ENCODE measurements around the gene TERT. TPM values are rescaled to one million over a fixed set of nuclear protein-coding genes. Genes with fewer than 3 reads are reported as not detected.

The TERT gene
- total and polyA plus RNA-seq, 2 of the 13 experiments (the other 11 are each of a cell fraction or from before 2014, with no cell fraction given): 4.3 to 5.9 TPM

GRCh38 chr5:1204693-1205242, 90.1 kb downstream of the TERT start (continued):
- TF ChIP-seq AFF4 (CRISPR knock-in tag; IDR thresholded peaks at IDR 0.05) (no peak), ZNF101 (CRISPR knock-in tag; IDR thresholded peaks at IDR 0.05; ENCODE audit: borderline replicate concordance, low read depth) (no peak), CTCF (CRISPR knock-in tag; IDR thresholded peaks at IDR 0.05) (peak; percentile 80), AGO2 (optimal IDR thresholded peaks at IDR 0.05; ENCODE audit: low read depth, low read length) (no peak), ZNF343 (CRISPR knock-in tag; IDR thresholded peaks at IDR 0.05) (no peak), ZBTB33 (CRISPR knock-in tag; IDR thresholded peaks at IDR 0.05) (no peak), SYNCRIP (IDR thresholded peaks at IDR 0.05; ENCODE audit: insufficient read depth, low read depth, low read length) (no peak), ZBTB7A (CRISPR knock-in tag; IDR thresholded peaks at IDR 0.05) (no peak), NR2C2 (CRISPR knock-in tag; IDR thresholded peaks at IDR 0.05; ENCODE audit: borderline replicate concordance) (no peak), NR2F6 (IDR thresholded peaks at IDR 0.05) (0 out of 2 replicates have a peak, but pooled peaks have one; percentile 33), NR2F6 (CRISPR knock-in tag; IDR thresholded peaks at IDR 0.05) (peak; percentile 32; the same call in 1 of the 2 replicates), ZFP36L1 (CRISPR knock-in tag; IDR thresholded peaks at IDR 0.05) (no peak), FIP1L1 (IDR thresholded peaks at IDR 0.05; ENCODE audit: borderline replicate concordance, insufficient read depth, low read depth, low read length) (no peak), CREBL2 (CRISPR knock-in tag; IDR thresholded peaks at IDR 0.05; ENCODE audit: borderline replicate concordance) (no peak), ZNF138 (CRISPR knock-in tag; IDR thresholded peaks at IDR 0.05; ENCODE audit: low read depth) (no peak), GATAD2A (CRISPR knock-in tag; IDR thresholded peaks at IDR 0.05) (0 out of 2 replicates have a peak, but pooled peaks have one; percentile 21), XRCC5 (optimal IDR thresholded peaks at IDR 0.05; ENCODE audit: low read length) (peak; percentile 69), GTF2F1 (IDR thresholded peaks at IDR 0.05; ENCODE audit: low read length) (no peak), ZNF282 (IDR thresholded peaks at IDR 0.05; ENCODE audit: partially characterized antibody) (no peak), RARA (CRISPR knock-in tag; IDR thresholded peaks at IDR 0.05) (no peak)
- TF ChIP-seq, protein P1, sequence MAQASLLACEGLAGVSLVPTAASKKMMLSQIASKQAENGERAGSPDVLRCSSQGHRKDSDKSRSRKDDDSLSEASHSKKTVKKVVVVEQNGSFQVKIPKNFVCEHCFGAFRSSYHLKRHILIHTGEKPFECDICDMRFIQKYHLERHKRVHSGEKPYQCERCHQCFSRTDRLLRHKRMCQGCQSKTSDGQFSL (CRISPR knock-in tag; IDR thresholded peaks at IDR 0.05): peak; percentile 44; the same call in 1 of the 2 replicates
- TF ChIP-seq, protein P2, sequence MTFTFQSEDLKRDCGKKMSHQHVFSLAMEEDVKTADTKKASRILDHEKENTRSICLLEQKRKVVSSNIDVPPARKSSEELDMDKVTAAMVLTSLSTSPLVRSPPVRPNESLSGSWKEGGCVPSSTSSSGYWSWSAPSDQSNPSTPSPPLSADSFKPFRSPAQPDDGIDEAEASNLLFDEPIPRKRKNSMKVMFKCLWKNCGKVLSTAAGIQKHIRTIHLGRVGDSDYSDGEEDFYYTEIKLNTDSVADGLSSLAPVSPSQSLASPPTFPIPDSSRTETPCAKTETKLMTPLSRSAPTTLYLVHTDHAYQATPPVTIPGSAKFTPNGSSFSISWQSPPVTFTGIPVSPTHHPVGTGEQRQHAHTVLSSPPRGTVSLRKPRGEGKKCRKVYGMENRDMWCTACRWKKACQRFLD (CRISPR knock-in tag; IDR thresholded peaks at IDR 0.05; ENCODE audit: borderline replicate concordance): no peak

Measured in HepG2 (cell line).